HG02571 (cell line): Measurements from ENCODE around the gene CSRP1.
A peak's percentile ranks its signal among the peaks of the same experiment; 100 is the strongest.
"Not testable (repeated sequence)": the region's sequence is repeated elsewhere in the genome, so short reads cannot be mapped to it uniquely, and the experiment has no call there.

Experiments
- ATAC-seq: cut with Tn5 transposase; IDR thresholded peaks from one replicate; pipeline ENCODE4 v1.9.1; 2021; ENCODE audit warnings: mild to moderate bottlenecking, moderate library complexity; ENCODE audit not compliant: unreplicated experiment

Gene CSRP1

DNA sequence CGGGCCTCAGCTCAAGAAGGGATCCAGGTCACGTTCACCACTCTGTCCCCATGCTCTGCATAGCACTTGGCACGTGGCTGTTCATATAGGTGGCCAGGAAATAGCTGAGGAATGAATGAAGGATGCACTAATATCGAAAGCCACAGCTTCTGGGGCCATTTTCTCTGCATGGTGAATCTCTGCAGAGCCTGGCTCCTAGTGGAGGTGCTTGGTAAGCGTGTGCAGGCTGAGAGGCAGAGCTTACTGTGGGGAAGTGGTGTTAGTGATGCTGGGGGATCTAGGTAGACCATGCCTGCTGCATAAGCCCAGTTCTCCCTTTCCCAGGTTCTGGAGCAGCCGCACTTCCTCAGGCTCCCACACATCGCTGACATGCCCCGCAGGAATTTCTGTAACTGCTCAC is 8.3 kb downstream of the CSRP1 start:
- ATAC-seq, result no peak

DNA sequence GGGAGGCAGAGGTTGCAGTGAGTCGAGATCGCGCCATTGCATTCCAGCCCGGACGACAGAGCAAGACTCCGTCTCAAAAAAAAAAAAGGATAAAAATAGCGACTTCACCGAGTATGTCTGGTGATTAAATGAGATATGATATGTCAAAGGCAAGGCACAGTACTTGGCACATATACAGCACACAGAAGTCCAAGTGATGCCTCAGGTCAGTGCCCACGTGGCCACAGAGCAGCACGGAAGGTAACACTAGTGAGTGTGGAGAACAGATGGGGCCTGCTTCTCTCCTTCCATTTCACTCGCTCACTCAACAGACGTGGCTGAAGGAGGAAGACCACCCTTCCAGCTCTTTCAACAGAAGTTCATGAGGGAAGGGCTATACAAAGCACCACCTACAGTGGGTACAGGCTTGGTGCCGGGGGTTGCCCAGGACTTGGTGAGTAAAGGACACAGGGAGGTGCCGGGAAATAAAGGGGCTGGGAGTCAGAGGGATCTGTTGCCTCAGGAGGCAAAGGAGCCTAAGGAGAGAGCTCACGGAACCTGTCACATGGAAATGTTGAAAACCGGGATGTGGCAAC is 8.9 kb downstream of the CSRP1 start:
- no peak for ATAC-seq

DNA sequence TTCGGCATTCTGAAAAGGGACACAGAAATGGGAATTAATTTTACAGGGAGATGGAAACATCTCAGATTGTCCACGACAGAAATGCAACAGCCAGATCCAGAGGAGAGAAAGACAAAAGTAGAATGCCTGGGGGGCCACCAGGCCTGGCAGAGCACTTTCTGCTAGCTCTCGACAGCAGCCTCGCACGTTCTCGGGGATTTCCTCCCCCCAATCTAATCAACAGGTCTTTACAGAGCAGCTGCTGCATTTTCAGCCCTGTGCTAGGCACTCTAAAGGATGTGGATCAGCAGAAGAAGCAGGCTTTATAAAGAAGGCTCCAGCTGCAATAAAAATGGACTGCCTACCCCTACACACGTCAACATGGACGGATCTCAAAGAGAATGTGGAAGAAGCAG is 10.6 kb downstream of the CSRP1 start:
- no peak for ATAC-seq

DNA sequence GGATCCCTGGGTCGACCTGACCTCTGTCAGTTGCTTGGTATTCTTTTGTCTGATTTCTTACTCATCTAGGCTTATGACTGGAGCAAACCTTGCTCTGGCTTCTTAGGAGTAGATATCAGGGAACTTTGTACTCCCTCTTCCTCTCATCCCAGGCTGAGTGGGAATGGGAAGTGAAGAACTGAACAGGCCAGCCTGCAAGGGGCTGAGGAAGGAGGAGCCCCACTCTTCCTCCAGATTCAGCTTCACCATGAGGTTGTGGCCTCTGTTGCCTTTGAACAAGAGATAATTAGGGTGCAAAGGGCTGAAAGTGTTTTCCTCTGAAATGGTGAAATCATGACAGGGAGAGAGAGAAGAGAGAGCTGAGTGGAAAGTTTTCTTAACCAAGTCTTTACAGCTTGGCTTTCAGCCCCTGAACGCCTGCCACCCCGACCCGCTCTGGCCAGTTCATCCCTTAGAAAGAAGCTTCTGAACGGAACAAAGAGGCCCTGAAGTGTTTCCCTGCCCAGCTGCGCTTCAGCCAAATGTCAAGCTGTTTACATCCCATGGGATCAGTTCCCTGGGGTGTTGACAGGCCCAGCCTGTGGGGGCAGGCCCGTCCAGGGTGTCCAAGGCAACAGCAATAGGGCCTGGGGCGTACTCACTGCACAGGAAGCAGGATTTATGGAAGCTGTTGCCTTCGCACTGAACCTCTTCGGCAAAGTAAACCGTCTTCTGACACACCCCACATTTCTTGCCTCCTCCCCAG is 11.2 kb downstream of the CSRP1 start:
- ATAC-seq, result no peak

DNA sequence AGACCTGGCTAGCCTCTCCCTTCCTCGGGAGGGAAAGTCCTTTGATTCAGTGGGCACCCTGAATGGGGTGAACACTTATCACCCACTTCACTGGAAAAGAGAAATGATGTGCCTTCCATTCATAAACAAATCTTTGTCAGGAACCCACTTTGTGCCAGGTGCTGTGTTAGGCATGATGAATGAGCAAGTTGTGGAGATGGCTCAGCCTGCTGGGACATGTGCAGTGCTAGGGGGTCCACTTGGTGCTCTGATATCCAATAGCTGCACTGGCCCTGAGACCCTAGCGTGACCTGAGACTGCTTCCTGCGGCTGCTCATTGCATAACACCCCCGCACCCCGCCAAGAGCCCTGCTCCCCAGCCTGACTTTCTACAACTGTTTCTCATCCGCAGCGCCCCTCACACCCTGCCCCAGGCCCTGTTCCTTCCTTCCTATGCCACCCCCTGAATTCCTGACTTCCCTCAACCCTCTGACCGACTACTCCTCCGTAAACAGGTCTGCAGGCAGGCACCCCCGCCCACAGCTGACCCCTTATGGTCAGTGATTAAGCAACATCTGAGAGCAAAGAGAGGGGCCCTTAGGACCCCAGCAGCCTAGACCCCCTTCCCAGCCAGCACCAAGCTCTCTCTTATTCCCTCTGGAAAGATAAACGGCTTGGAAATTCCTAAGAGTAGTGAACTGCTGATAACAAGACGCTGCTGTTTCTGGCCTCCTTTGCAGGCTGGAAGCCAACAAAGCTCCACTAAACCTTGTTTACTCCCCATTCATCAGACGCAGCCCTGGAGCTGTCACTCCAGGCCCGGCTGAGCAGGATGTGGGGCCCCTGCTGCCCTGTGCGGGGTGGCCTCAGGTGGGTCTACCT is 12.9 kb downstream of the CSRP1 start:
- no peak for ATAC-seq

DNA sequence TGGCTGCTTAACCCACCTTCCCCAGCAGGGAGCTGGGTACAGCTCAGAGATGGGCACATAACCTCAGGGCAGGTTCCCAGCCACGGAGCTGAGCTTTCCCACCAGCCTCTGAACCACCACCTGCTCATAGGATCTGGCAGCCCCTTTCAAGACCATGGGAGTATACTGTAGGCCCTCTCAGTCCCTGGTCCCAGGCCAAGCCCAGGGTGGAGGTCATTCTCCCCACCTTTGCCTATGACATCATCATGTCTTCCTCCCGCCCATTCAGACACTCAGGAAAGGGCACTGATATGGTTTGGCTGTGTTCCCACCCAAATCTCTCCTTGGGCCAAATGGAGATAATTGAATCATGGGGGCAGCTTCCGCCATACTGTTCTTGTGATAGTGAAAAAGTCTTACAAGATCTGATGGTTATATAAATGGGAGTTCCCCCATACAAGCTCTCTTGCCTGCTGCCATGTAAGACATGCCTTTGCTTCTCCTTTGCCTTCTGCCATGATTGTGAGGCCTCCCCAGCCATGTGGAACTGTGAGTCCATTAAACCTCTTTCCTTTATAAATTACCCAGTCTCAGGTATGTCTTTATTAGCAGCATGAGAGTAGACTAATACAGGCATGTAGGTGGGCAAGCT is 13.8 kb downstream of the CSRP1 start:
- ATAC-seq, result not testable (repeated sequence)

DNA sequence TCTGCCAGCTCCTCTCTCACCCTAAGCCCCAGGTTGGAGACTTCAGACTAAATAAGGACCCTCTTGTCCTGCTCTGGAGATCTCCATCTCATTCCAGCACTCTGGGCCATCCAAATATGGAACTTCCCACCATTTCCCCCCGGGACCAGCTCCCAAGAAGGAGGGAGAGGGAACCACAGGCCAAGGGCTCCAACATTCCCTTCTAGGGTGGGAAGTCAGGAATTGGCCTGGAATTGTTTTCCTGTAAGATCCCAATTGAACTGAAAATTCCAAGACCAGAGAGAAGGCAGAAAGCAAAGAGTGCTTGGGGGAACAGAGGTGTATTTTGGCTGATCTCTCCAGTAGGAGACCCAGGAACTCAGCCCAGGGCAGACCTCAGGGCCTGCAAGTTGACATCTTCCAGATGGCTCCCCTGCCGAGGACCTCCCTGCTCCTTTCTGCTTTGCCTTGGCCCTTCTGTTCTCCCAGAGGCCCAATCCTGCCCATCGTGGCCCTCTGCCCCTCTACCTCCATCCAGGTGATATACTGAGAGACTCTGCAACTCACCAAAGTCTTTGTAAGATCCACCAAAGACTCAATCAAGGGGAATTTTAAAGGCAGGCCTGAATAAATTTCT is 14.9 kb downstream of the CSRP1 start:
- ATAC-seq, result no peak

DNA sequence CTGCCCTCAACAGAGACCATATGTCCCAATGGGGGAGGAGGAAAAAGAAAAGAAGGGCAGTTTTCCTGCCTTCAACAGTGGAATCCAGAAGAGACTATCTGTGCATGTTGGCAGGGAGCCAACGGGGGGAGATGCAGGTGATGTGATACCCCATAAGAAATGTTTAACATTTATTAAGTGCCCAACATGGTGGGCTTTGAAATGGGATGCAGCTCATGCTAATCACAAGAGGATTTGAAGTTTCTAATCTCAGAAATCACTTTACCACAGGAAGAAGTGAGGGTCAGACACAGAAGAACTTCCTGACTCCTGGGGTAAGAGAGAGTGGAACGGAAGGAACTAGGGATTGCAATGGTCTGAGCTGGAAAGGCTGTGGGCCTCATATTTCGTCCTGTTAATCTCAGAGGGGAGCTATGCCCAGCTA is 16.2 kb downstream of the CSRP1 start:
- no peak for ATAC-seq

DNA sequence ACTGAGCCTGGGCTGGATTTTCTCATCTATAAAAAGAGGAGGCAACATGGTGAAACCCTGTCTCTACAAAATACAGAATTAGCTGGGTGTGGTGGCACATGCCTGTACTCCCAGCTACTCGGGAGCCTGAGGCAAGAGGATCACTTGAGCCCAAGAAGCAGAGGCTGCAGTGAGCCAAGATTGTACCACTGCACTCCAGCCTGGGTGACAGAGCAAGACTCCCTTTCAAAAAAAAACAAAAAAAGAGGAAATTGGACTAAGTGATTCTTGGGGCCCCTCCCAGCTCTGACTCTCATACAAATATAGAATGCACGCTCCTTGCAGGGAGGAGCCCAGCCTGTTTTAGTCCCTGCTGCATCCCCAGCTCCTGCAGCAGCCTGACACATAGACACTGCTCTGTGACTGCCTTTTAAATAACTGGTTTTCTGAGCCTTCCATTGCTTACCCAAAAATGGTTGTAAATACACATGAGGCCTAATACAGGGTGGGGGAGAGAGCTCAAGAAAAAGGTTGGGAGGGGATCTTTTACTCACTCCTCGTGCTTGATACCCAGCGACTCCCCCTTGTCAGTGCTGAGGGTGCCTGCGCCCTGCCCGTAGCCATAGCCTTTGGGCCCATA is 17.2 kb downstream of the CSRP1 start:
- ATAC-seq, result no peak

DNA sequence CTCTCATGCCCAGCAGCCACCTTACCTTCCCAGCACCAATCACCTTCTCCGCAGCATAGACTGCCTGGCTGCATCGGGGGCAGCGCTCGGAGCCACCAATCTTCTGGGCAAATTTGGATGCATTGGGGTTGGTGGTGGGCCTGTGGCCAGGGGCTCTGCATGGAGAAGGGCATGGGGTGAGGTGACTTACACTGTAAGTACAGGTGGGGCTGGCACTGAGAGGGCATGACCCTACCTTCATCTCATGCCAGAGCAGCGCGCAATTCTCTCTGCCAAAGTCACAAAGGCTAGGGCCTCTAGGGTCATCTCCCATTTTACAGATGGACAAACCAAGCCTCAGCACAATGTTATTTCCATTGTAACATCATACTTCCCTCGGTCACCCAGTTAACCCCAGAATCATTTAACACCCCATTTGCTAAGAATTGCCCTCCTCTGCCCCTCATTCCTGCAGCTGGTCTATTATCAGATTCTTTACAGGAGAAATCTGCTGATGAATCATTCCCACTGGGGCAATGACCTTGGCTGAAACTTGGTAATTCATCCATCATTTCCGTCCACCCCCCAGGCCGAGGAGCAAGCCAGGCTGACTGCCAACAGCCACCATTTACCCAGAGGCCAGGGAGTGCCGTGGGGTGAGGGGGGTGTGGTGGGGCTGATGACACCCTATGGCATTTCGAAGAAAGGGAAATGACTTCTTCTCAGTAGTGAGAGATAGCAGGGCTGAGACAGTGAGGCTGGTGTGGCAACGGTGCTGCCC is 17.9 kb downstream of the CSRP1 start:
- ATAC-seq, result no peak

DNA sequence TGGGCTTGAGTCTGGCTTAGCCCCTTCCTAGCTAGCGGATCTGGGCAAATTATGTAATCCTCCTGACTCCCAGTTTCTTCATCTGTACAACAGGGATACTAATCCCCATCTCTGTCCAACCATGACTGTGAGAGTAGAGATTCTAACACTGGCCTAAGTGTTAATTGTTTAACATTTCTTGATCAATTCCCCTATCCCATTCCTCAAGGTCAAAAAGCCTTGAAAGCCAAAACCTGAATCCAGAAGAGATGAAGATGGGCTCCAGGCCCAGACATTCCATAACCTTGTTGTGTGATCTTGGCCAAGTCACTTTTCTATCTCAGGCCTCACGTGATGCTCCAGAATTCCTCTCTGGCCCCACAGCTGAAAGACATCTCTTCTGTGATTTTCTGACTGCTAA is 19.2 kb downstream of the CSRP1 start:
- ATAC-seq, result no peak

DNA sequence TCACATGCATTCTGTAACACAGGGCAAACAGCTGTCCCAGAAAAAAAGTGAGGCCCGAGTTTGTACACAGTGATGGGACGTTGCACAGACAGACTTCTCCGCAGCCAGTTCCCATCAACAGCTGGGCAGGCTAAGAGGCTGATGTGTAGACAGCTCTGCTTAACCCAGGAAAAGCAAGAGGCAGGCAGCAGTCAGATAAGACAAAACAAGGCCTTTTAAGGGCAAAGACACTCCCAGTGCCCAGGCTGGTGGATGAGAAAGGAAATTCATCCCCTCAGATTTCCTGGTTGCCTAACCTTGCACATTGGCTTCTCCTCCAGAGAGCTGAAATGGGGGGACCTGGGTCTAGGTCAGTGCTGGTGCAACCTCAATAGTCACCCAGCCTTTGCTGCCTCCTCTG is 20.7 kb downstream of the CSRP1 start:
- no peak for ATAC-seq

DNA sequence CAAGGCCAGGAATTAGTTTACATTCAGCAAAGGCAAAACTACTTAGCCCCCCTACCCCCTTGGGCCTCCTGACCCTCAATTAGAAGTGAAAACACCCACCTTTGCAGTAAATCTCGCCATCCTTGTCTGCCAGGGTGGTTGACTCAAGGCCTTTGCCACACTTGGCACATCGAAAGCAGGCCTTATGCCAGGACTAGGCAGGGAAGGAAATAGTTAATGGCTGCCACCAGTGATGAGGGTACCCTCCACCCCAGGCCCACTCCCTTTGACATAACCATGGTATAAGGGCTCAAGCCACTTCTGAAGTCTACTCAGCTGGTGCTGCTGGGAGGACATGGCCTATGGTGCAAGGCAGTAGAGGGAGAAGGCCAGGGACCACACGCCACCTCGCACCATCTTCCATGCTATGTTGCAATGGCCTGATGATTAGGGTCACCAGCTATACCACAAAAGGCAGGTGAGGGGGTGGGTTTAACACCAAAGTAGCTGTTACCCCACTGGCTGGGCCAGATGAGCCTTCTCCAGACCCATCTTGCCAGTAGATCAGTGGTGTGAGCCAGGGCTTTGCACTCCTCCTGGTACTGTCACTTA is 21.6 kb downstream of the CSRP1 start:
- ATAC-seq, result no peak

DNA sequence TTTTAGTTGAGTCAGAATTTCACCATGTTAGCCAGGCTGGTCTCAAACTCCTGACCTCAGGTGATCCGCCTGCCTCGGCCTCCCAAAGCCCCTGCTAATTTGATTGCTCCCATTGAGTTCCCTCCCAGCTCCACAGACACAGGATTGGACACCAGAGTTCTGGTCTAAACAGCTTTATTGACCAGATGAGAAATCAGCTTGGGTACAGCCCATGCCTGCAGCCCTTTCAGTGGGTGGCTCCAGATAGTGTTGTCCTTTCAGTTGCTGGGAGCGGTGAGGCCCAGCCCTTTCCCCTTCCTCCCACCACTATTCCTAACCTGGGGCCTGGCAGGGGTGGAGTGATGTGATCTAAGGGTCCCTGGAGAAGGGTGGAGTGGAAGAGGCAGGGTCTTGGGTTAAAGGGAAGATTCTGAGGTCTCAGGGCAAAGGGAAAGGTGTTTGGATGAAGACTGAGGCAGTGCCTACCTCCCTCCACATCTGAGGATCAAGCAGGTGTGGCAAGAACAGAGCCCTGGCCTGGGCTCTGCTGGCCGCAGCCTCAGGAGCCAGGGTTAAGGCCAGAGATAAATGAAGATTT is 23.5 kb downstream of the CSRP1 start:
- no peak for ATAC-seq

DNA sequence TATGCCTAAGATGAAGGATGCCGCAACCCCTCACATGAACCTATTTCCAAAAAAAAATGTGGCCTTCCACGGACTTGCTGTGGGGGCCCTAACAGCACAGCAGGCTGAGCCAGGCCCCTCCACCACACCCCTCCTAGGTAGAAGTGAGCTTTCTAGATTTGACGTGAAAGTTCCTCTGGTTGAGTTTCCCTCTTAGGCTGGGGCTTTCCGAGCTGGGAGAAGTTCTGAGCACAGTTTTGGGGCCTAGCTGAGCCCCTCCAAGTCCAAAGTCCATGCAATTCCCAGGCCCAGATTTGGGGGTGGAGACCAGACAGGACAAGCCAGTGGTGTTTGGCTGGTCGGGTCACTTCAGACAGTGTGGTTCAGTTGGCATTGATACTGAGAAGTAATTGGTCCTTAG is 24.2 kb downstream of the CSRP1 start:
- no peak for ATAC-seq

DNA sequence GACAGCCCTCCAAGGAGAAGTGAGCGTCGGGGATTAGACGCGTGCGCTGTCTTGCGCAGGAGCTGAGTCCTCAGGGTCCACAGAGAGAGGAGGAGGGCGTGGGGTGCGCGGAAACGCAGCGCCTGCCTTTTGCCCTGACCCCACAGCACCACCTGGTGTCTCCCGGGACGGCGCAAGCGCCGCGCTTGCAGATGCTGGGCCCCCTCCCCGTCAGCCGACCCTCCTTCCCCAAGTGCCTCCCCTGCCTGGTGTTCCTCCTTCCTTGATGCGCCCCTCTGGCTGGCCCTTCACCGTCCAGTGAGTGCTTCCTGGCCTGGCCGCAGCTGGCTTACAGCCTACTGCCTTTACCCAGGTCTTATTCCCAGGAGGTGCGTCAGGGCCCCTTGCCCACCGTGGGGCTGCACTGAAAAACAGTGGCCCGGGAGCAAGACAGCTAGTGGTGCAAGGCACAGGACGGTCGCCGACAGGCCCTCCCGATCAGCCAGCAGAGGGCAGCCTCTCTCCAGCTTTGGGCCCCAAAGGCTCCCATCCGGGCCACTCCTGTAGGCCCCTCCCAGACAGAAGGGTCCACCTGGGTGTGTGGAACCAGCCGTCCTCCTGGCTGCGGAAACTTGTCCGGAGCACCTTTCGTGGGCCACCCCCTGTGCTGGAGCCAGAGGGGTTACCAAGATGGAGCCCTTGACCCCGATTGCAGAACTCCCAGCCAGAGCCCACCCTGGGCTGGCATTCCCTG is 25.0 kb downstream of the CSRP1 start:
- peak; percentile 71 for ATAC-seq

DNA sequence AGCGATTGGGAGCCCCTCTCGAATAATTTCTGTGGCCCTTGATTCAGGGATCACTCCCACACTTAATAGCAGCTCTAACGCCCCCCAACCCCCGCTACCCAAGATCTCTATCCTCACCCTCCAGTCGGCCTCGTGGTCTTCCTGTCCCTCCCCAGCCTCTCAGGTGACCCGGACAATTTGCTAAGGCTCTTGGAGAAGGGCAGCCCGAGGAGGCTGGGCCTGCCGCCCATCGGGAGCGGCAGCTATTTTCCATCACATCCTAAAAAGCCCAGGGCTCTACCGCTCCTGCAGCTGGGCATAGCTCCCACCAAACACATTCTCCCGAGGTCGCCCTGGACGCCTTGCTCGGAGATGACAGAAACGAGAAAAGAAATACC is 25.9 kb downstream of the CSRP1 start:
- no peak for ATAC-seq

DNA sequence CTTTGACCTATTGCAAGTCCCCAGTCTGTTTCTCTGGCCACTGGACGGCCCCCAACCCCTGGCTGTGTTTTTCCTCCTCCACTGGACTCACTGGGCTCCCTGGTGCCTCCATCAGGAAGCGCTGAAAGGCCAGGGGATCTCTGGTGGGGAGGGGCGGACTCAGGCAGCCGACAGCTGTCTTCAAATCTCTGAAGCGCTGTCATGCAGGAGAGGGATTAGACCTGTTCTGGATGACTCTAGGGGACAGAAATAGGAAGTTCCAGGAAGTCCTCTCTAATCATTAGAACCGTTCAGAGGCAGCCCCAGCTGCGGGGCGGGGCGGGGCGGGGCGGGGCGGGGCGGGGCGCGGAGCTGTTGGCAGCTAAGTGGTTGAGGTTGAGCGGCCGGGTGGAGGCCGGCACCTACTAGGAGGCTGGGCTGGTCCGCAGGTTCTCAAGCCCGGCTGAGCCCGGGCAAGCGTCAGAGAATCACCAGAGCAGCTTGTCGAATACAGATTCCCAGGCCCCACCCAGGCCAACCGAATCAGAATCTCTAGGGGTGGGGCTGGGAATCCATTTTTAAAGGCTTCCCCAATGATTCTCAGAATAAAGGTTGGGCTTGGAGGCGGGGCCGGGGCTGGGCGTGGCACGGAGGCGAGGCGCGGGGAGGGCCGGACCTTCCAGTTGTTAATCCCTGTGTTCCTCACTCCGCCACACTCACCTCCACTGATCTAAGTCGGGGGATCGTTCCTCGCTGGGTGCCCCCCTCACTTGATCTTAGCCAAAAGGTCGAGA is 26.5 kb downstream of the CSRP1 start:
- peak; percentile 53 for ATAC-seq
